T follicular helper cell (primary cell): ENCODE results near the gene PPM1H.

Experiments
- DNase-seq: peaks from one replicate; pipeline ENCODE4 v3.0.0-alpha.2; 2020; ENCODE audit warnings: low read depth

PPM1H gene

GRCh38 chr12:62712681-62713573, 222.0 kb downstream of the PPM1H start:
- DNase-seq, result no peak

GRCh38 chr12:62711631-62712241, 223.2 kb downstream of the PPM1H start:
- no peak for DNase-seq

- DNase-seq, result no peak
These were observed 225.6 kb downstream of the PPM1H start for GRCh38 chr12:62709311-62709710.

- no peak for DNase-seq
These were observed 227.0 kb downstream of the PPM1H start for GRCh38 chr12:62707939-62708338.

- DNase-seq, result no peak
These were observed 229.1 kb downstream of the PPM1H start for GRCh38 chr12:62705846-62706245.

- DNase-seq, result no peak
These were observed 232.0 kb downstream of the PPM1H start for GRCh38 chr12:62703011-62703380.

GRCh38 chr12:62701492-62701891, 233.5 kb downstream of the PPM1H start:
- DNase-seq, result no peak

- DNase-seq, result no peak
These were observed 234.7 kb downstream of the PPM1H start for GRCh38 chr12:62700091-62700880.

- no peak for DNase-seq
These were observed 236.2 kb downstream of the PPM1H start for GRCh38 chr12:62698701-62699101.

- no peak for DNase-seq
These were observed 237.1 kb downstream of the PPM1H start for GRCh38 chr12:62697893-62698292.

- no peak for DNase-seq
These were observed 239.3 kb downstream of the PPM1H start for GRCh38 chr12:62695696-62696095.

- no peak for DNase-seq
These were observed 240.3 kb downstream of the PPM1H start for GRCh38 chr12:62694632-62695031.

- DNase-seq, result no peak
These were observed 240.8 kb downstream of the PPM1H start for GRCh38 chr12:62694116-62694515.

- DNase-seq, result no peak
These were observed 241.4 kb downstream of the PPM1H start for GRCh38 chr12:62693376-62694050.

GRCh38 chr12:62692884-62693283, 242.1 kb downstream of the PPM1H start:
- DNase-seq, result no peak

GRCh38 chr12:62691309-62691708, 243.6 kb downstream of the PPM1H start:
- no peak for DNase-seq

GRCh38 chr12:62689042-62689839, 245.7 kb downstream of the PPM1H start:
- DNase-seq, result no peak

- no peak for DNase-seq
These were observed 248.0 kb downstream of the PPM1H start for GRCh38 chr12:62686938-62687337.

GRCh38 chr12:62684570-62685295, 250.2 kb downstream of the PPM1H start:
- no peak for DNase-seq

- no peak for DNase-seq
These were observed 251.0 kb downstream of the PPM1H start for GRCh38 chr12:62683776-62684569.
